KMS-11 (cell line): ENCODE data around the gene DNM3.

ENCODE experiments used
- H2AFZ ChIP-seq: fragments of 200-600 bp; sonication (generic); 2 replicates; pipeline ENCODE4 v1.6.1; 2016; ENCODE audit warnings: antibody characterized with exemption, mixed run types, low read depth
- H3K27ac ChIP-seq: fragments of 200-600 bp; sonication (generic); 2 replicates; pipeline ENCODE4 v1.6.1; 2016; ENCODE audit warnings: mild to moderate bottlenecking, mixed run types
- H3K27me3 ChIP-seq: fragments of 200-600 bp; sonication (generic); 2 replicates; pipeline ENCODE4 v1.6.1; 2017; ENCODE audit warnings: mild to moderate bottlenecking, low read depth, mixed run types, moderate library complexity; ENCODE audit not compliant: insufficient read depth
- H3K36me3 ChIP-seq: fragments of 200-600 bp; sonication (generic); 2 replicates; pipeline ENCODE4 v1.6.1; 2017; ENCODE audit warnings: mild to moderate bottlenecking, mixed run types; ENCODE audit not compliant: insufficient read depth
- H3K4me1 ChIP-seq: fragments of 200-600 bp; sonication (generic); 2 replicates; pipeline ENCODE4 v1.6.1; 2016; ENCODE audit warnings: mild to moderate bottlenecking, low read depth, mixed run types; ENCODE audit not compliant: poor library complexity, severe bottlenecking
- H3K4me2 ChIP-seq: fragments of 200-600 bp; sonication (generic); 2 replicates; pipeline ENCODE4 v1.7.0; 2016; ENCODE audit warnings: mild to moderate bottlenecking, mixed run types
- H3K4me3 ChIP-seq: fragments of 200-600 bp; sonication (generic); IDR thresholded peaks from 2 replicates; pipeline ENCODE4 v1.6.1; 2017; ENCODE audit warnings: low read depth, low read length, mixed read lengths; ENCODE audit not compliant: insufficient read depth
- H3K79me2 ChIP-seq: fragments of 200-600 bp; sonication (generic); 2 replicates; pipeline ENCODE4 v1.6.1; 2016; ENCODE audit warnings: low read depth, mixed run types; ENCODE audit not compliant: insufficient read depth
- H3K9ac ChIP-seq: fragments of 200-600 bp; sonication (generic); 2 replicates; pipeline ENCODE4 v1.6.1; 2016; ENCODE audit warnings: mild to moderate bottlenecking, mixed run types
- H4K20me1 ChIP-seq: fragments of 200-600 bp; sonication (generic); 2 replicates; pipeline ENCODE4 v1.6.1; 2016; ENCODE audit warnings: mild to moderate bottlenecking, mixed run types; ENCODE audit not compliant: insufficient read depth
- CTCF ChIP-seq: fragments of 200-600 bp; sonication (generic); conservative IDR thresholded peaks from 2 replicates; pipeline ENCODE4 v1.6.1; 2017; ENCODE audit warnings: low read depth, mild to moderate bottlenecking, antibody characterized with exemption, low read length, moderate library complexity, mixed read lengths

Gene DNM3

GRCh38 chr1:171997936-171998335 is 156.6 kb downstream of the DNM3 start:
- Histone ChIP-seq H3K4me2 (no peak overlapping the region), H3K4me1 (peaks cover 7% of the 10 kb centered on the region), H3K4me3 (no peak overlapping the region), H4K20me1 (no peaks in the 10 kb centered on the region), H3K27ac (no peak overlapping the region), H3K36me3 (no peaks in the 10 kb centered on the region), H2AFZ (no peak overlapping the region), H3K79me2 (no peaks in the 10 kb centered on the region), H3K27me3 (no peaks in the 10 kb centered on the region), H3K9ac (no peak overlapping the region)
- no peak for TF ChIP-seq CTCF

- no peak overlapping the region for H3K4me2 ChIP-seq
- peaks cover 7% of the 10 kb centered on the region for H3K4me1 ChIP-seq
- no peak overlapping the region for H3K4me3 ChIP-seq
- H3K27me3 ChIP-seq = no peaks in the 10 kb centered on the region
- no peaks in the 10 kb centered on the region for H4K20me1 ChIP-seq
- no peaks in the 10 kb centered on the region for H3K36me3 ChIP-seq
- H2AFZ ChIP-seq = no peak overlapping the region
- no peaks in the 10 kb centered on the region for H3K79me2 ChIP-seq
- TF ChIP-seq CTCF = no peak
- no peak overlapping the region for H3K9ac ChIP-seq
- no peak overlapping the region for H3K27ac ChIP-seq
Observed at GRCh38 chr1:171998711-171999110, 157.4 kb downstream of the DNM3 start.

- no peaks in the 10 kb centered on the region for H3K79me2 ChIP-seq
- H3K27ac ChIP-seq = no peak overlapping the region
- no peaks in the 10 kb centered on the region for H3K27me3 ChIP-seq
- no peaks in the 10 kb centered on the region for H3K36me3 ChIP-seq
- no peaks in the 10 kb centered on the region for H3K4me1 ChIP-seq
- no peak overlapping the region for H3K4me3 ChIP-seq
- H3K9ac ChIP-seq = no peak overlapping the region
- H2AFZ ChIP-seq = no peak overlapping the region
- H3K4me2 ChIP-seq = no peak overlapping the region
- no peak for TF ChIP-seq CTCF
- no peaks in the 10 kb centered on the region for H4K20me1 ChIP-seq
Observed at GRCh38 chr1:171999756-172000155, 158.5 kb downstream of the DNM3 start.

GRCh38 chr1:172001288-172001687 is 160.0 kb downstream of the DNM3 start:
- H3K9ac ChIP-seq = no peak overlapping the region
- H3K4me3 ChIP-seq = no peak overlapping the region
- H3K4me1 ChIP-seq = no peaks in the 10 kb centered on the region
- no peaks in the 10 kb centered on the region for H3K79me2 ChIP-seq
- no peak for TF ChIP-seq CTCF
- H3K4me2 ChIP-seq = no peak overlapping the region
- H3K27me3 ChIP-seq = no peaks in the 10 kb centered on the region
- no peak overlapping the region for H3K27ac ChIP-seq
- H4K20me1 ChIP-seq = no peaks in the 10 kb centered on the region
- no peaks in the 10 kb centered on the region for H3K36me3 ChIP-seq
- H2AFZ ChIP-seq = no peak overlapping the region
